GM18861 (cell line): ENCODE data around the gene ELK1.
"Not testable (repeated sequence)": the region's sequence is repeated elsewhere in the genome, so short reads cannot be mapped to it uniquely, and the experiment has no call there.

Experiments
- ATAC-seq: cut with Tn5 transposase; IDR thresholded peaks from one replicate; pipeline ENCODE4 v1.9.1; 2021; ENCODE audit not compliant: unreplicated experiment

The ELK1 gene

GRCh38 chrX:47613082-47613481 is 37.3 kb downstream of the ELK1 start:
- no peak for ATAC-seq

GRCh38 chrX:47612418-47612817 is 37.9 kb downstream of the ELK1 start:
- ATAC-seq: no peak

GRCh38 chrX:47611926-47612325 is 38.4 kb downstream of the ELK1 start:
- no peak for ATAC-seq

- no peak for ATAC-seq
Measured at GRCh38 chrX:47611489-47611888, 38.9 kb downstream of the ELK1 start.

GRCh38 chrX:47610511-47610910 is 39.9 kb downstream of the ELK1 start:
- ATAC-seq: no peak

GRCh38 chrX:47608130-47608810 is 42.1 kb downstream of the ELK1 start:
- ATAC-seq: no peak

- no peak for ATAC-seq
Measured at GRCh38 chrX:47607091-47607490, 43.3 kb downstream of the ELK1 start.

- no peak for ATAC-seq
Measured at GRCh38 chrX:47605024-47605423, 45.3 kb downstream of the ELK1 start.

GRCh38 chrX:47603125-47603524 is 47.2 kb downstream of the ELK1 start:
- not testable (repeated sequence) for ATAC-seq

GRCh38 chrX:47597222-47597621 is 53.1 kb downstream of the ELK1 start:
- no peak for ATAC-seq

- no peak for ATAC-seq
Measured at GRCh38 chrX:47596256-47596655, 54.1 kb downstream of the ELK1 start.

GRCh38 chrX:47595716-47596251 is 54.6 kb downstream of the ELK1 start:
- no peak for ATAC-seq

- no peak for ATAC-seq
Measured at GRCh38 chrX:47593522-47593921, 56.8 kb downstream of the ELK1 start.

- no peak for ATAC-seq
Measured at GRCh38 chrX:47590984-47591383, 59.4 kb downstream of the ELK1 start.

- ATAC-seq: no peak
Measured at GRCh38 chrX:47587906-47588735, 62.2 kb downstream of the ELK1 start.

GRCh38 chrX:47587091-47587891 is 63.1 kb downstream of the ELK1 start:
- no peak for ATAC-seq

- no peak for ATAC-seq
Measured at GRCh38 chrX:47586043-47586787, 64.1 kb downstream of the ELK1 start.
